ENCODE results near the gene TEDC1.
A peak's percentile ranks its signal among the peaks of the same experiment; 100 is the strongest.

TEDC1 gene

GRCh38 chr14:105490572-105491365 is at the start of gene TEDC1:
TEDC1 (plus strand) TSS chr14:105491246; CDS start chr14:105491376, 130 bp downstream.
- DNase-seq (ENCODE audit: low read depth): peak; percentile 100

GRCh38 chr14:105442125-105442524 is 48.9 kb upstream of the TEDC1 start:
- no peak for DNase-seq (ENCODE audit: low read depth)

DNA sequence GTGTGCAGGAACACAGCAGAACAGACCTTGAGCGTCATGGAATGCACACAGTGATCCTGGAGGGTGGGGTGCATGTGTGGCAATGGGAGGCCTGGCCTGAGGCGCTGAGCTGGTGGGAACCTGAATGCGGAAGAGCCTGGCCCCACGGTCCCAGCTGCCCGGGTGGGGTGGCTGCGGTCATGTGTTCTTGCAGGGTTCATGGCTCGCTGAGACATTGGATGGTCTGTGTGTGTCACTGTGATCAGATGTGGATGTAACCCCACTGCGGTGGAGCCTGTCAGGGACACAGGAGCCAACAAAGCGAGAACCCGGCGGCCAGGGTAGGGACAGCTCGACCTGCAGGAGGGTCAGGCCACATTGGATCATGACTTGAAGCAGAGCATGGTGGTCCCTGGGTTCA is 48.2 kb upstream of the TEDC1 start:
- DNase-seq (ENCODE audit: low read depth): no peak

DNA sequence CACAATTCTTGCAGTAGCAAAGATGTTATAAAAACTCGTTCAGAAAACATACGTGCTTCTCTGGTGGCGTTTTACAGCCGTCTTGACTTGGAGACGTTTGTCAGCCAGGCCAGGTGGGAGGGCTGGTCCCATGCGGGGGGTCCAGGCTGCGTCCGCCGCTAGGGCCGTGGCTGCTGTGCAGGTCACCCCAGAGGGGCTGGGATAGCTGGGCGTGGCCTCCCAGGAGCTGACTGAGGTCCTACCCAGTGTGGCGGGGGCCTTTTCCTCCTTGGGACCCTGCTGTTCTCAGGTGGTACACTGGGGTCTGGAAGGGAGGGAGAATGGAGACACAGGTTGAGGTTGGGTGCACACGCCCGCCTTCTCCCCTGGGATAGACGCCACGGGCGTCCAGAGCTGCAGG is 46.2 kb upstream of the TEDC1 start:
- no peak for DNase-seq (ENCODE audit: low read depth)

DNA sequence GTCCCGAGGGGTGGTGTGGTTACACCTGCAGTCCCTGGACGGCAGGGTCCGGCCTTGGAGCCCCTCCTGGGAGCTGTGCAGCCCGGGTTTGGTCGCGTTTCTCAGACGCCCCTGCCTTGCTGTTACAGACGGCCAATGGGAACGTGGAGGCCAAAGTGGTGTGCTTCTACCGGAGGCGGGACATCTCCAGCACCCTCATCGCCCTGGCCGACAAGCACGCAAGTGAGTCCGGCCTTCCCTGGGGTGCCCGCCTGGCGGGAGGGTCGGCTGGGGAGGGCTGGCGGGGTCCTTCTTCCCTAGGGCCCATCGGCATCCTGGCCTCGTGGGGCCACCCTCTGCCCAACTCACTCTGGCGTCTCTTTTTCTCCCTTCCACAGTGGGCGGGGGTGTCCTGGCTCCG is 45.8 kb upstream of the TEDC1 start:
- DNase-seq (ENCODE audit: low read depth): no peak

DNA sequence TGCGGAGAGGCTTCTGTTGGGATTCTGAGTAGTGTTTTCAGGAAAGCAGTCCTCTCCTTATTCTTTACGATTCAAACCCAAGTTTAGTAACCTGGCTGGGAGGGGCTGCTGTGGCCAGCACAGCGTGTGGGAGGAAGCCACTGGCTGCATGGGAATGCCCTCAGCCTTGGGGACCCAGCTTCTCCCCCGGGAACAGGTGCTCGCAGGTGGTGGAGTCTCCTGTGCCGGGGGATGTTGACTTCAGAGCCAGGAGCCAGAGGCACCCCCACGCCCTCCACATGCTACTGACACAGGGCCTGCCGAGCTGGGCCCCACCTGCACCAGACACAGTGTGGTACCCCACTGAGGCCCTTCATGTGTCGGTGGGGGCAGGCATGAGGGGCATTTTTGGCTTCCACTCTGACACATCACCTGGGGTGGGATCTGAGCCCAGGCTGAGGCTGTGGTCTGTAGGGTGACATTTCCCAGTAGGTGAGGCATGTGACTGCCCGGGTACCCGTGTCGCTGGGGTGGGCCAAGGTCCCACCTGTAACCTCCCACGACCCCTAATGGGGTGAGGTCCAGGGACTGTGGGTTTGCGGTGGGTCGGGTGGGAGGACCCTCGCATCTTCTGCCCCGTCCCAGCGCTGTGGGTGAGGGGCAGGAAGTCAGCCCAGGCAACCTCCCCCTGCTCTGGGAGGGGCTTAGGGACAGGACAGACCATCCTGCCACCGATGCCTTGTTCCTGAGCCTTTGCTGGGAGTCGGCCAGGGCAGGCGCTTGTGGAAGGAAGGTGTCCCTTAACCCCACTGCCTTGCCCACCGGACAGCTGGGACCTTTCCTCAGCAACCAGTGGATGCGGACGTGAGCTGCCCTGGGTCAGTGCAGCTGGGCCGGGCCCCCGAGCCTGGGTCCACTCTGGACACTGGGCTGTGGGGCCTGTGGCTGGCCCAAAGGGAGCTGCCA is 44.9 kb upstream of the TEDC1 start:
- DNase-seq (ENCODE audit: low read depth): no peak

- no peak for DNase-seq (ENCODE audit: low read depth)
These were observed 44.1 kb upstream of the TEDC1 start for GRCh38 chr14:105446971-105447370.

DNA sequence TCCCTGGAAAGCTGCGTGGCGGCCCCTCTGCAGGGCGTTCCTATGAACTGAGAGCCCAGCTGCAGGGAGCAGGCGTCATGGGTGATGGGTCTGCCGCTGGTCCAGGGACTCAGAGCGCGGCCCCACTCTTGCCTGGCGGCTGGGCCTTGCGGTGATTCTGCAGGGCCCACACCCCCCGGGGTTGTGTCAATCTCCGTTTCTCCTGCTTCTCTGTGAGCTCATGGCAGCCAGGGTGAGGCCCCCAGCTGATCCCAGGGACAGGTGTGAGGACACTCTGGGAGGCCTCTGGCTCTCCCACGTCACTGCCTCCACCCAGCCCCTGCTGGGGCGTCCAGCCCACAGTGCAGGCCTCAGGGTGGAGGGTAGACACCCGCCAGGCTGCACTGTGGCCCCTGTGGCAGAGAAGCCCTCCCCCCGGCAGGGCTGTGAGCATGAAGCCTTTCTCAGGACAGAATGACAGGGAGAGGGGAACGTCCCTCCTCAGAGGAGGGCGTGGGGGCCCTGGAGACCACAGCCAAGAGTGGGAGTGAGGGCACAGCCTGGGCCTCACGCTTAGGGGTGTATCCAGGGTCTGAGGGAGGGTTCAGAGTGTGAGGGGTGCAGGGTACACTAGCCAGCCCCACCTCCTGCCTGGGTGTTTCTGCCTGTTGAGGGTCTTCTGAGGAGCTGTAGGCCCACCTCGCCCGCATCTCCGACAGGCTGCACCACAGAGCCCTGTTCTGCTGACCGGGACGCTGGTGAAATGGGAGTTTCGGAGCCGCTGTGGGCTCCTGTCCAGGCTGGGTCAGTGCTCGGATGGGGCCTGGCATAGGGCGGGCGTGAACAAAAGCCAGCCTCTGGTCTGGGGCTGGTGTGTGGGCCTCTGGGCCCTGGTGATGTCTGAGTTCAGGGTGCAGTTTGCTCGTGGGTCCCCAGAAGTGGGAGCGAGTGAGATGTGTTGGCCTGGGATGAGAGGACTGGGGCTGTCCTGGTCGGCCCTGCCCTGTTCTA is 43.1 kb upstream of the TEDC1 start:
- no peak for DNase-seq (ENCODE audit: low read depth)

DNA sequence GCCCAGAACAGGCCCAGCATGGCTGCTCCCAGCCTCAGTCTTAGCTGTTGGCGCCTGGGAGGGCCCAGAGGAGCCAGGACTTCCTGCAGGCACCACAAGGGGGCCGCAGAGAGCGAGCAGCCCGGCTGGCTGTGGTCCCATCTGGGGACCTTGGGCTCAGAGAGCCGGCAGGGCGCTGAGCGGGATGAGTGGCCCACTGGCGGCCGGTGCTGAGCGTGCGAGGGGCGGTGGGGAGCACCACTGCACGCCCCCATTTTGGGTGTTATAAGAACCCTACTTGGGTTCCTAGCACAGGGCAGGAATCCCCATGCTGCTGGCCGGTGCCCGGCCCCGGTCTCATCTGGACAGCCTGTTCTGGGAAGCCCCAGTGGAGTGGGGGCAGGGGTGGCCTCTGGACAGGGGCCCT is 42.3 kb upstream of the TEDC1 start:
- peak; percentile 51 for DNase-seq (ENCODE audit: low read depth)

DNA sequence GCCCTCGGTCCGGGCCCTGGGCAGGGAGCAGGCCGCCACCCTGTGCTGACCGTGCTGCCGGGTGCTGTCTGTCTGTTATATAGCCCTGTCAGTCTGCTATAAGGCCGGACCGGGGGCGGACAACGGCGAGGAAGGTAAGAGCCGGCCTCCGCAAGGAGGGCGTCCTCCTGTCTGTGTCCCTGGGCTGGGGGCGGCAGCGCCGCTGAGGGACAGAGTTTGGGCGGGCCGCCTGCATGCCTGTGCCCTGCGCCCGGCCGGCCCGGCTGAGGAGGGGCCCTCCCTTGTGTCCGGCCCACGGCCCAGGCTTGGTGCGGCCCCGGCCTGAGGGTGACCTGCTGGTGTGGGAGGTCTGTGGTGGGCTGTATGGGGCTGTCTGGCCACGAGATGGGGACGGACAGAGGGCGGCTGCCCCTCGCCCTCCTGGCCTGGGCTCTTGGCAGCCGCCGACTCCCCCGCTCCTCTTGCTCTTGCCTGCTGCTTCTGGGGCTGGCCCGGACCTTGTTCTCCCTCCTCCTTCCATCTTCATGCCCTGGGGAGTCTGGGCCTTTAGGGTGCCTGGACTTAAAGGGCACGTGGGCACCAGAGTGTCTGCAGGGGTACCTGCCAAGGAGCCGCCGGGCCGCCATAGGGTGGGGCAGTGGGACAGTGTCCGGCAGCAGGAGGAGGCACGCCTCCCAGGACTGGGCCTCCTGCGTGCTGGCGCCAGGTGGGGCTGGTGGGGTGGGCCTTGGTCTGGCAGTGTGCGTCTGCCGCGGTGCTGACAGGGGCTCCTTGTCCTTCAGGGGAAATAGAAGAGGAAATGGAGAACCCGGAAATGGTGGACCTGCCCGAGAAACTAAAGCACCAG is 41.5 kb upstream of the TEDC1 start:
- no peak for DNase-seq (ENCODE audit: low read depth)

GRCh38 chr14:105450123-105450505 is 40.9 kb upstream of the TEDC1 start:
- no peak for DNase-seq (ENCODE audit: low read depth)

DNA sequence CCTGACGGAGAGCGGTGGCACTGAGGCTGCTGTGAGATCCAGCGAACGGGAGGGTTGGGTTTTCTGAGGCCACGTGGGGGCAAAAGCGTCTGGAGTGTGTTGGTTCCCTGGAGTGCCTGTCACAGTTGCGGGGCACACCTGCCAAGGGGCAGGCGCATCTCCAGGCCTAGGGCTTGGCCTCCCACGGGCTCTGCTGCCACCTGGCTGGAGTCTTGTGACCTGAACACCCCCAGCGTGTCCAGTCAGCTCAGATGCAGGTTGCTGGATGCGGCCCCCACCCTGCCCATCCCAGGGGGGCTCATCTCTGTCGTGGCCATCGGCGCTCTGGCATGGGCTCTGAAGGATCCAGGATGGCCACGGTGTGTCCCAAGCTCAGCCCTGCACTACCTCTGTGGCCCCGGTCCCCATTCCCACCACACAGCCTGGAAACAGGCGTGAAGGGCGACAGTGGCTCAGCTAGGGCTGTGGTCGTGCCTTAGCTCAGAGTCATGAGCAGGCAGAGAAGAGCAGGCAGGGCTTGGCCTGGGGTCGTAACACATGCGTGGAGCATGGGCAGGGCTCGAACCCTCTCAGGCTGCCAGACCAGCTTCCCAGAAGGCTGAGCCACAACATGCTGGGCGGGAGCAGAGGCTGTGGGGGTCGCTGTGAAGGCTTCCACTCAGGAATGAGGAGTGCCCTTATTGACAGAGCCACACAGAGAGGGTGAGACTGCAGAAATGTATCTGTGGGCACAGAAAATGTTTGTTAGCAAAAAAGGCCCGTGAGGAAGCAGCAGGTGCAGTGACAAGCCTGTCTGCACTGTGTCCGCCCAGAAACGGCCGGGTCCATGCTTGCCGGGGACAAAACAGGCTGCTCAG is 40.0 kb upstream of the TEDC1 start:
- DNase-seq (ENCODE audit: low read depth): no peak

DNA sequence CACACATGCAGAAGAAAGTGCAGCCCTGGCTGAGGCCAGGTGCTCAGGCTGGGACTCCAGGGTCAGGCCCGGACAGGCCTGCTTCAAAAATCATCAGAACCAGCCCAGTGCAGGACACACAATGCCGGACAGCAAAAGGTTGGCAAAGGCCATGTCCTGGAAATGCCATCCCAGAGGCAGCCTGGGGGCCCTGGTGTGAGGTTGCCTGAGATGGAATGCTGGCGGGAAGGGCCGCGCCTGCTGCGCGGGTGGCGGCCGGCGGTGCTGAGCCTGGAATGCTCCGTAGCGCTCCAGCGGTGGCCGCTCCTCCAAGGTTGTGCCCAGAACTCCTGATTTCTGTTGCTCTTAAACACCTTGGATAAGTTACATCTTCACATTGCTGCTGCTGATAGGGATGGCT is 38.1 kb upstream of the TEDC1 start:
- no peak for DNase-seq (ENCODE audit: low read depth)

DNA sequence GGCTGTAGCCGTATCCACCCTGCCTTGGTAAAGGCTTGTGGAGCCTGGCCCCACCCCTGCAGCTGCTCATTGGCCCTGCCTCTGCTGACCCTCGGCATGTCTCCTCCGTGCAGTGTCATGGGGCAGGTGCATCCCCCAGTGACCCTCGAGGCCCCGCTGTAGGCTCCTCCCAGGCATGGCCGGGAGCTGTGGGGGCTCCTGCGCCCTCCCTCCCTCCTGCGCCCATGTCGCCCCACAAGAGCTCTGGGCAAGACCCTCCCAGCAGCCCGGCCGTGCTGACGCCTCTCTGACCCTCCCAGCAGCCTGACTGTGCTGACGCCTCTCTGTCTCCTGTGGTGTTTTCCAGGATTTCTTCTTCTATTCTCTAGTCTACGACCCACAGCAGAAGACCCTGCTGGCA is 37.2 kb upstream of the TEDC1 start:
- DNase-seq (ENCODE audit: low read depth): no peak

DNA sequence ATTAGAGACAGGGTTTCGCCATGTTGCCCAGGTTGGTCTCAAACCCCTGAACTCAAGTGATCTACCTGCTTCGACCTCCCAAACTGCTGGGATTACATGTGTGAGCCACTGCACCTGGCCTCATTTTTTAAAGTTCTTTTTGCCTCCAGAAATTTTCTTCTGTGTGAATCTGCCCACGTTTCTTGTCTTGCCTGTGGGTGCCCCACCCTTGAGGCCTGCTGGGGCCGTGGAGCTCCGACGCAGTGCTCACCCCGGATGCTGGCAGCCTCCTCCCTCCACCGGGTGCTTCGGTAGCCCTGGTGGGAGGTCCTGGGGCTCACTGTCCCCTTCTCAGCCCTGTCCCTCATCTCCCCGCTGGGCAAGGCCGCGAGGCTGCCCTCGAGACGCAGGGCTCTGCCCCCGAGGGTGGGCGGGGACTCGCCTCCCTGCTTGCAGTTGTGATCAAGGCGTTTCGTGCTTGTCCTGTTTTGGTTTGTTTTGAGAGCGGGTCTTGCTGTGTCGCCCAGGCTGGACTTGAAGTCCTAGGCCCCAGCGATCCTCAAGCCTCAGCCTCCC is 35.9 kb upstream of the TEDC1 start:
- DNase-seq (ENCODE audit: low read depth): no peak

DNA sequence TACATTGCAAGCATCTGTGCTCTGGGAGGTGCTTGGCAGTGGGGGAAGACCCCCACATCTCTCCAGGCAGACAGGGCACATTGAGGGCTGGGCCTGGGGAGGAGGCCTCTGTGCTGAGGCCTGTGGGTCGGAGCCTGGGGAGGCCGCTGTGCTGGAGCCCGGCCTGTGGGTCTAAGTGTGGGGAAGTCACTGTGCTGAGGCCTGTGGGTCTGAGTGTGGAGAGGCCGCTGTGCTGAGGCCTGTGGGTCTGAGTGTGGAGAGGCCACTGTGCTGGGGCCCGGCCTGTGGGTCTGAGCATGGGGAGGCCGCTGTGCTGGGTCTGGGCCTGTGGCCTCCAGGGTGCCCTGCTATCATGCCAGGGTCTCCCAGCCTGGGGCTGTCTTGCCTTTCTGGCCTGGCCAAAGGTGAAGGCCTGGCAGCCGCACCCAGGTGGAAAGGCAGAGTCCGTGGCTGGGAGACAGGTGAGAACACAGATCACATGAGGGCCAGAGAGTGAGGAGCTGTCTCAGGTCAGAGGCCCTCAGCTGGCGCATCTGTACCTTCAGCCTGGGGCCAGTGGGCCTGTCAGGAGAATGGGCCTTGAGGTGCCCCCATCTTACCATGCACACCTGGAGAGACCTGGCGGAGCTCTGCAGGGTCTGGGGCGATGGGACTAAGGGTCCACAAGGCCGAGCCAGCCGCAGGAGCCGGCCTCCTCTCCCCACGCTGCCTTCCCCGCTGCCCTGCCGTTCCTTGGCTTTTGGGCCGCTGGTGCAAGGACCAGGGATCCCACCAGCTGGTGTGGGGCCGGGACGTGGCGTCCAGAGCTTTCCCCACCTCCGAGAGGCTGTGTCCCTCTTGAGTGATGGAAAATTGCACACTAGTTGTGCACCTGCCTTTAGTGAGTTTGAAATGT is 35.0 kb upstream of the TEDC1 start:
- DNase-seq (ENCODE audit: low read depth): no peak

DNA sequence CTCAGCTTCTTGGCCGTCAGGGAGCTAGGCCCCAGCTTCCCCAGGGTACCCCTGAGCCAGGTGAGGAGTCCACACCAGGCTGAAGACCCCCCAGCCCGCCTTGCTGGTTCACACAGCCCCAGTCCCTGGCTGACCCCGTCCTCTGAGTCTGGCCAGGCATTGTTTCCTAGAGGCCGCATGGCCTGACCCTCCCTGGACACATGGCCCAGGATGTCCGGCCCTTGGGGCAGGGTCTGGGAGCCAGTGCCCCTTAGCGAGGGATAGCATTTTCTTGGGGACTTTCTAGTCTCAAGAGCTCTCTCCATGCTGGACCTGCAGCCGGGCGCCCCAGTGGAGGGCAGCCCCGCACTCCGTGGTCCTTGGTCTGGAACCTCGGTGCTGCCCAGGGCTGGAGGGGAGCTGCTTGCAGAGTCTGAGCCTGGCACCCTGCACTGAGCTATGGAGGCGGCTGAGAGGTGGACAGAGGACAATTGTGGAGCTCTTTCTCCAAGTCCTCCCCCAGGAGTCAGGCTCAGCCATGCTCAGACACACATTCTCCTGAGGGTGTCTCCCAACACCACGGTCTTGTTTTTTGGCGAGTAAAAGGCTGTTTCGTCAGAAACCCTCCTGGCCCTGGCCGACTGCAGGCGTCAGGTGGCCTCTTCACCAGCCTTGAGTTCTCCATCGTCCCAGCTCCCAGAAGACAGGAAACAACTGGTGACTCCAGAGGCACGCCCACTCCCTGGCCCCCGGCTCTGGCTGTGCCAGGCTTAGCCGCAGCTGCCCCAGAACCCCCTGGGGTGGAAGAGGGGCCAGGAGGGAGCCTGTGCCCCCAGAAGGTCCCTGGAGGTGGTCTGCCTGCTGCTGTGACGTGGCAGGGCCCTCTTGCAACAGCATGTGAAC is 34.1 kb upstream of the TEDC1 start:
- DNase-seq (ENCODE audit: low read depth): no peak

- DNase-seq (ENCODE audit: low read depth): no peak
These were observed 33.0 kb upstream of the TEDC1 start for GRCh38 chr14:105458010-105458409.
